Measurements from ENCODE around the gene ZNF221. TPM values are rescaled to one million over a fixed set of nuclear protein-coding genes. Genes with fewer than 3 reads are reported as not detected.

The ZNF221 gene
- total RNA-seq, 1 experiment from 2014 or later, result 2.5 TPM

DNA sequence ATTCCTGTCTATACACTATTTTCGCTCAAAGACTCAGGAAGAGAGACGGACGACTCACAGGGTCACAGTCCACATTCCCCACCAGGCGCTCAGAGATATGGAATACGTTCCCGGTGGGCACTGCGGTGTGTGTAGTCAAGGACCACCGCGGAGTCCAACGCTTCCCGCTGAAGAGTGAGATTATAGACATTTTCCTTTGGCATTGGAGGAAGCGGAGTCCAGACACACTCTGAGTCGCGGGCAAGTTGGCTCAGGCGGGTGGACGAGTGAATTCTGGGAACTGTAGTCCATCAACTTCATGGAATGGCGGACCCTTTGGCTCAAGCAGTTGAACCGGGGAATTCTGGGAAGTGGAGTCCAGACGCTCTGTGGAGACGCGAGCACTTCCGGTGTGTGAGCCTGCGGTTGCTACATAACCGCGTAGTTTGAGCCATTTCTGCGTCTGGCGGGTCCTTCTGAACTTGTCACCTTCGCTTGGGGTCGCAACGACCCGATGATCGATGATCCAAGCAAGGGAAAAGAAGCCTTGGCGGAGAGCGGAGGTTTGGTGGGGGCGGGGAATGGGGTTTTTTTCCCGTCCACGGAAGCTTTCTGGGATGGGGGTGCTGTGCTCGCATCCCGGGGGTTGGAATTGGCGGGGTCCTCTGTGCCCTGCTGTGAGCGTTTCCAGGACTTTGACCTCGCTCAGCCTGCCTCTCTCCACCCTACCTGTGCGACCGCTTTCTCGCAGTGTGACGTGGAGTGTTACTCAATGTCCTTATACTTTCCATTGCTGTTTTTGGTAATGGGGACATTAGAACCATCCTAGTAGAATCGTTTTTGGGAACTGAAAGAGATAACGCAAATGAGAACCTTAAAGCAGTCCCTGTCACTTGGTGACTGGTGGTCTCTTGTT is 51.8 kb downstream of the ZNF221 start, which contains the start of gene ZNF230:
Gene ZNF230 (plus strand): TSS at position 392 of the 895 bp plus-strand sequence. CDS start 4,122 bp downstream, outside the sequence.
- TSS peak; percentile 89 for BruUV-seq (replicated peaks)
- Histone ChIP-seq H3K27ac (ENCODE audit: low read depth, low read length) (0 out of 2 replicates have a peak within 1 kb of the TSS, but pooled peaks have one; percentile 0), H3K4me1 (ENCODE audit: control insufficient read depth in 1 of 2, insufficient read depth in 2 of 2, low read length in 2 of 2) (peaks cover 0 to 13% of the 10 kb centered on the region in 2 experiments; a peak in 2 of 4 replicates), H3K27me3 (ENCODE audit: insufficient read depth, low read length) (no peaks in the 10 kb centered on the region), H4K20me1 (ENCODE audit: insufficient read depth) (no peaks in the 10 kb centered on the region), H3K4me3 (replicated peaks in 1 of 2; ENCODE audit: low read depth in 1 of 2, low read length in 2 of 2) (peak within 1 kb of the TSS; percentile 86 to 88), H3K9me3 (ENCODE audit: control insufficient read depth in 1 of 2, insufficient read depth in 1 of 2, low read depth in 1 of 2, low read length in 2 of 2) (no peaks in the 10 kb centered on the region; a peak in 1 of 4 replicates), H3K4me2 (ENCODE audit: low read length) (peak within 1 kb of the TSS; percentile 93), H3K9me2 (ENCODE audit: insufficient read depth) (no peaks in the 10 kb centered on the region), H2AFZ (ENCODE audit: low read depth, low read length, poor library complexity, severe bottlenecking) (peak within 1 kb of the TSS; percentile 99), H3K9ac (ENCODE audit: low read length) (peak within 1 kb of the TSS; percentile 51), H3K36me3 (ENCODE audit: control insufficient read depth in 1 of 2, insufficient read depth in 2 of 2, low read length in 2 of 2) (no peaks in the 10 kb centered on the region), H3K79me2 (ENCODE audit: insufficient read depth, low read length) (no peaks in the 10 kb centered on the region; the same call in 1 of the 2 replicates)
- intact Hi-C loops (cut with micrococcal nuclease), result loop anchor here (1.0 to 2.0 kb wide), 4 partner anchors 52 to 176 kb away; partner anchors contain the start of genes ZNF221, ZNF224, ZNF225 and ZNF283
- DNase-seq (ENCODE audit: low read depth, low spot score) (peak; percentile 92), ATAC-seq (peak; percentile 95)
- ChIA-PET CTCF (no interaction called here), POLR2A (no interaction called here), RAD21 (ENCODE audit: low non-redundant PET in 1 of 2, low total read pairs in 2 of 2, uncharacterized antibody in 2 of 2, unreplicated experiment in 2 of 2) (no interaction called here)
- no peak for TF ChIP-seq JUND (IDR thresholded peaks at IDR 0.05)
- no peak for TF ChIP-seq EGR1 (IDR thresholded peaks at IDR 0.05; ENCODE audit: low read depth)
- no peak for TF ChIP-seq FOSL1 (IDR thresholded peaks at IDR 0.05; ENCODE audit: low read depth)
- TF ChIP-seq, protein P1, sequence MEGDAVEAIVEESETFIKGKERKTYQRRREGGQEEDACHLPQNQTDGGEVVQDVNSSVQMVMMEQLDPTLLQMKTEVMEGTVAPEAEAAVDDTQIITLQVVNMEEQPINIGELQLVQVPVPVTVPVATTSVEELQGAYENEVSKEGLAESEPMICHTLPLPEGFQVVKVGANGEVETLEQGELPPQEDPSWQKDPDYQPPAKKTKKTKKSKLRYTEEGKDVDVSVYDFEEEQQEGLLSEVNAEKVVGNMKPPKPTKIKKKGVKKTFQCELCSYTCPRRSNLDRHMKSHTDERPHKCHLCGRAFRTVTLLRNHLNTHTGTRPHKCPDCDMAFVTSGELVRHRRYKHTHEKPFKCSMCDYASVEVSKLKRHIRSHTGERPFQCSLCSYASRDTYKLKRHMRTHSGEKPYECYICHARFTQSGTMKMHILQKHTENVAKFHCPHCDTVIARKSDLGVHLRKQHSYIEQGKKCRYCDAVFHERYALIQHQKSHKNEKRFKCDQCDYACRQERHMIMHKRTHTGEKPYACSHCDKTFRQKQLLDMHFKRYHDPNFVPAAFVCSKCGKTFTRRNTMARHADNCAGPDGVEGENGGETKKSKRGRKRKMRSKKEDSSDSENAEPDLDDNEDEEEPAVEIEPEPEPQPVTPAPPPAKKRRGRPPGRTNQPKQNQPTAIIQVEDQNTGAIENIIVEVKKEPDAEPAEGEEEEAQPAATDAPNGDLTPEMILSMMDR (IDR thresholded peaks at IDR 0.05 in 2 of 3, conservative IDR thresholded peaks at IDR 0.05 in 1 of 3; ENCODE audit: borderline replicate concordance in 1 of 3, insufficient read depth in 1 of 3, low read depth in 2 of 3, low read length in 2 of 3), result no peak
- TF ChIP-seq EZH2phosphoT487 (IDR thresholded peaks at IDR 0.05; ENCODE audit: borderline replicate concordance), result no peak
- TF ChIP-seq ZFX (IDR thresholded peaks at IDR 0.05), result no peak
- TF ChIP-seq, protein P2, sequence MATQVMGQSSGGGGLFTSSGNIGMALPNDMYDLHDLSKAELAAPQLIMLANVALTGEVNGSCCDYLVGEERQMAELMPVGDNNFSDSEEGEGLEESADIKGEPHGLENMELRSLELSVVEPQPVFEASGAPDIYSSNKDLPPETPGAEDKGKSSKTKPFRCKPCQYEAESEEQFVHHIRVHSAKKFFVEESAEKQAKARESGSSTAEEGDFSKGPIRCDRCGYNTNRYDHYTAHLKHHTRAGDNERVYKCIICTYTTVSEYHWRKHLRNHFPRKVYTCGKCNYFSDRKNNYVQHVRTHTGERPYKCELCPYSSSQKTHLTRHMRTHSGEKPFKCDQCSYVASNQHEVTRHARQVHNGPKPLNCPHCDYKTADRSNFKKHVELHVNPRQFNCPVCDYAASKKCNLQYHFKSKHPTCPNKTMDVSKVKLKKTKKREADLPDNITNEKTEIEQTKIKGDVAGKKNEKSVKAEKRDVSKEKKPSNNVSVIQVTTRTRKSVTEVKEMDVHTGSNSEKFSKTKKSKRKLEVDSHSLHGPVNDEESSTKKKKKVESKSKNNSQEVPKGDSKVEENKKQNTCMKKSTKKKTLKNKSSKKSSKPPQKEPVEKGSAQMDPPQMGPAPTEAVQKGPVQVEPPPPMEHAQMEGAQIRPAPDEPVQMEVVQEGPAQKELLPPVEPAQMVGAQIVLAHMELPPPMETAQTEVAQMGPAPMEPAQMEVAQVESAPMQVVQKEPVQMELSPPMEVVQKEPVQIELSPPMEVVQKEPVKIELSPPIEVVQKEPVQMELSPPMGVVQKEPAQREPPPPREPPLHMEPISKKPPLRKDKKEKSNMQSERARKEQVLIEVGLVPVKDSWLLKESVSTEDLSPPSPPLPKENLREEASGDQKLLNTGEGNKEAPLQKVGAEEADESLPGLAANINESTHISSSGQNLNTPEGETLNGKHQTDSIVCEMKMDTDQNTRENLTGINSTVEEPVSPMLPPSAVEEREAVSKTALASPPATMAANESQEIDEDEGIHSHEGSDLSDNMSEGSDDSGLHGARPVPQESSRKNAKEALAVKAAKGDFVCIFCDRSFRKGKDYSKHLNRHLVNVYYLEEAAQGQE (IDR thresholded peaks at IDR 0.05; ENCODE audit: low read depth), result no peak
- TF ChIP-seq, protein P3, sequence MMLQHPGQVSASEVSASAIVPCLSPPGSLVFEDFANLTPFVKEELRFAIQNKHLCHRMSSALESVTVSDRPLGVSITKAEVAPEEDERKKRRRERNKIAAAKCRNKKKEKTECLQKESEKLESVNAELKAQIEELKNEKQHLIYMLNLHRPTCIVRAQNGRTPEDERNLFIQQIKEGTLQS (IDR thresholded peaks at IDR 0.05), result no peak
- no peak for TF ChIP-seq ZNF274 (IDR thresholded peaks at IDR 0.05; ENCODE audit: low read depth, low read length)
- TF ChIP-seq YY1 (IDR thresholded peaks at IDR 0.05; ENCODE audit: extremely low read depth, insufficient replicate concordance, low read depth, low read length), result peak; percentile 93
- TF ChIP-seq SRF (IDR thresholded peaks at IDR 0.05; ENCODE audit: low read depth), result 0 out of 2 replicates have a peak, but pooled peaks have one; percentile 42
- peak; percentile 76 for TF ChIP-seq SIN3A (IDR thresholded peaks at IDR 0.05; ENCODE audit: low read depth)
- TF ChIP-seq, protein P4, sequence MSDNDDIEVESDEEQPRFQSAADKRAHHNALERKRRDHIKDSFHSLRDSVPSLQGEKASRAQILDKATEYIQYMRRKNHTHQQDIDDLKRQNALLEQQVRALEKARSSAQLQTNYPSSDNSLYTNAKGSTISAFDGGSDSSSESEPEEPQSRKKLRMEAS (IDR thresholded peaks at IDR 0.05), result peak; percentile 60
- TF ChIP-seq POLR2A (IDR thresholded peaks at IDR 0.05; ENCODE audit: borderline replicate concordance, extremely low read depth, insufficient read depth, insufficient read length), result no peak
- peak; percentile 59 for TF ChIP-seq SP1 (IDR thresholded peaks at IDR 0.05; ENCODE audit: low read depth)
- peak; percentile 93 for TF ChIP-seq ELF1 (IDR thresholded peaks at IDR 0.05; ENCODE audit: borderline replicate concordance, low read depth)
- TF ChIP-seq TCF7L2 (IDR thresholded peaks at IDR 0.05; ENCODE audit: borderline replicate concordance, extremely low read depth, insufficient read depth, insufficient read length), result peak; percentile 62
- TF ChIP-seq, protein P5, sequence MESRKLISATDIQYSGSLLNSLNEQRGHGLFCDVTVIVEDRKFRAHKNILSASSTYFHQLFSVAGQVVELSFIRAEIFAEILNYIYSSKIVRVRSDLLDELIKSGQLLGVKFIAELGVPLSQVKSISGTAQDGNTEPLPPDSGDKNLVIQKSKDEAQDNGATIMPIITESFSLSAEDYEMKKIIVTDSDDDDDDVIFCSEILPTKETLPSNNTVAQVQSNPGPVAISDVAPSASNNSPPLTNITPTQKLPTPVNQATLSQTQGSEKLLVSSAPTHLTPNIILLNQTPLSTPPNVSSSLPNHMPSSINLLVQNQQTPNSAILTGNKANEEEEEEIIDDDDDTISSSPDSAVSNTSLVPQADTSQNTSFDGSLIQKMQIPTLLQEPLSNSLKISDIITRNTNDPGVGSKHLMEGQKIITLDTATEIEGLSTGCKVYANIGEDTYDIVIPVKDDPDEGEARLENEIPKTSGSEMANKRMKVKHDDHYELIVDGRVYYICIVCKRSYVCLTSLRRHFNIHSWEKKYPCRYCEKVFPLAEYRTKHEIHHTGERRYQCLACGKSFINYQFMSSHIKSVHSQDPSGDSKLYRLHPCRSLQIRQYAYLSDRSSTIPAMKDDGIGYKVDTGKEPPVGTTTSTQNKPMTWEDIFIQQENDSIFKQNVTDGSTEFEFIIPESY (IDR thresholded peaks at IDR 0.05; ENCODE audit: extremely low read depth, insufficient replicate concordance, low read length), result no peak
